SU-DHL-6 (cell line): Measurements from ENCODE around the gene BRSK1.

Experiments
- H2AFZ ChIP-seq: fragments of 200-600 bp; sonication (generic); 2 replicates; pipeline ENCODE4 v1.6.1; 2014; ENCODE audit warnings: low read depth, mild to moderate bottlenecking, moderate library complexity, mixed read lengths, antibody characterized with exemption, low read length; ENCODE audit not compliant: severe bottlenecking
- H3F3A ChIP-seq: fragments of 200-600 bp; shearing (Covaris generic); 2 replicates; pipeline ENCODE4 v1.6.0; 2016; ENCODE audit warnings: antibody characterized with exemption, mild to moderate bottlenecking; ENCODE audit not compliant: insufficient read depth
- H3K27ac ChIP-seq: fragments of 200-600 bp; sonication (generic); 2 replicates; pipeline ENCODE4 v1.5.1; 2016; ENCODE audit warnings: low read depth, mild to moderate bottlenecking, low read length, moderate library complexity, mixed read lengths
- H3K27me3 ChIP-seq: fragments of 200-600 bp; sonication (generic), shearing (Covaris generic); 2 replicates; pipeline ENCODE4 v1.6.0; 2014; ENCODE audit warnings: mild to moderate bottlenecking, low read length
- H3K36me3 ChIP-seq: fragments of 200-600 bp; sonication (generic); 2 replicates; pipeline ENCODE4 v1.6.1; 2014; ENCODE audit warnings: mild to moderate bottlenecking, low read length, mixed read lengths
- H3K4me2 ChIP-seq: fragments of 300-600, 200-600 bp; shearing (Covaris generic), sonication (generic); 2 replicates; pipeline ENCODE4 v1.6.0; 2014; ENCODE audit warnings: low read length, low read depth, mild to moderate bottlenecking; ENCODE audit not compliant: poor library complexity, severe bottlenecking
- H3K4me3 ChIP-seq: fragments of 200-600 bp; sonication (generic); 2 replicates; pipeline ENCODE4 v1.5.1; 2014; ENCODE audit warnings: antibody characterized with exemption, low read length, mild to moderate bottlenecking, mixed read lengths; ENCODE audit not compliant: insufficient read depth, poor library complexity, severe bottlenecking
- H3K79me2 ChIP-seq: fragments of 200-600 bp; sonication (generic); 2 replicates; pipeline ENCODE4 v1.6.1; 2014; ENCODE audit warnings: mild to moderate bottlenecking, low read length, moderate library complexity; ENCODE audit not compliant: insufficient read depth
- H3K9ac ChIP-seq: fragments of 200-600 bp; sonication (generic); 2 replicates; pipeline ENCODE4 v1.7.0; 2014; ENCODE audit warnings: mild to moderate bottlenecking, low read length
- H3K9me2 ChIP-seq: fragments of 200-600 bp; sonication (generic); replicated peaks from 2 replicates; pipeline ENCODE4 v1.6.1; 2014; ENCODE audit warnings: low read length; ENCODE audit not compliant: insufficient read depth
- H3K9me3 ChIP-seq: fragments of 200-600 bp; sonication (generic); 2 replicates; pipeline ENCODE4 v1.6.1; 2014; ENCODE audit warnings: low read length, mixed read lengths; ENCODE audit not compliant: insufficient read depth
- H4K20me1 ChIP-seq: fragments of 200-600 bp; sonication (generic); 2 replicates; pipeline ENCODE4 v1.6.1; 2014; ENCODE audit warnings: low read depth, mild to moderate bottlenecking, antibody characterized with exemption, low read length, moderate library complexity, mixed read lengths
- CTCF ChIP-seq: fragments of 200-600 bp; sonication (generic); IDR thresholded peaks from one replicate; pipeline ENCODE4 v1.5.1; 2017; ENCODE audit warnings: antibody characterized with exemption, mild to moderate bottlenecking, low read length, moderate library complexity; ENCODE audit not compliant: insufficient read depth, poor library complexity, severe bottlenecking
- EZH2phosphoT487 ChIP-seq: fragments of 200-600 bp; sonication (generic), shearing (Covaris generic); conservative IDR thresholded peaks from 2 replicates; pipeline ENCODE4 v1.6.1; 2018; ENCODE audit warnings: mild to moderate bottlenecking, antibody characterized with exemption, low read length, moderate library complexity, mixed read lengths

BRSK1 gene

GRCh38 chr19:55283548-55284377 is at the start of gene BRSK1:
BRSK1 (plus strand) TSS chr19:55283997; CDS start chr19:55284443, 446 bp downstream.
- Histone ChIP-seq H3K4me3 (no peak within 1 kb of the TSS), H3K79me2 (no peaks in the 10 kb centered on the region), H3K9ac (no peak within 1 kb of the TSS), H4K20me1 (no peaks in the 10 kb centered on the region), H3F3A (peaks cover 17% of the 10 kb centered on the region), H2AFZ (no peak within 1 kb of the TSS), H3K9me2 (no peaks in the 10 kb centered on the region), H3K9me3 (no peaks in the 10 kb centered on the region), H3K27me3 (no peaks in the 10 kb centered on the region), H3K27ac (no peak within 1 kb of the TSS), H3K36me3 (no peaks in the 10 kb centered on the region), H3K4me2 (no peak within 1 kb of the TSS)
- TF ChIP-seq CTCF (no peak), EZH2phosphoT487 (no peak)

GRCh38 chr19:55238030-55238429 is 45.8 kb upstream of the BRSK1 start:
- no peaks in the 10 kb centered on the region for H4K20me1 ChIP-seq
- no peaks in the 10 kb centered on the region for H3K9me3 ChIP-seq
- no peak overlapping the region for H3K4me2 ChIP-seq
- no peaks in the 10 kb centered on the region for H3K9me2 ChIP-seq
- no peak for TF ChIP-seq EZH2phosphoT487
- TF ChIP-seq CTCF, result no peak
- no peaks in the 10 kb centered on the region for H3F3A ChIP-seq
- H3K4me3 ChIP-seq, result no peak overlapping the region
- peaks cover 16% of the 10 kb centered on the region for H3K36me3 ChIP-seq
- no peaks in the 10 kb centered on the region for H3K79me2 ChIP-seq
- H3K9ac ChIP-seq, result no peak overlapping the region
- H2AFZ ChIP-seq, result no peak overlapping the region
- H3K27ac ChIP-seq, result no peak overlapping the region
- no peaks in the 10 kb centered on the region for H3K27me3 ChIP-seq

DNA sequence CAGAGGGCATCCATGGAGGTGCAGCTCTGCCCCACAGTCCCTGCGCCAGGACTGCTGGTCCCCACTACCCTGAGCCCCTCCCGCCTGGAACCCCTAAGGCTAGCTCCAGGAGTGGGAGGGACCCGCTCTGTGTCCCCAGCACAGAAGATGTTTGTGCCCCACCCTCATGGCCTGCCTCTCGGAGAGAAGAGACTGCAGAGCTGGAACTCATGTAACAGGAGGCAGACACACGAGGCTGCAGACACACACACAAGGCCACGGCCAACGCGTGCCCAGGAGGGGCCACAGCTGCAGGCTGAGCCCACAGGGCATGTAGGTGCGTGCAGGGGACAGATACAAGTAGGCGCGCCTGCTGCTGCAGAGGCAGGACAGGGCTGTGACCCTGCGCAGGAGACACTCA is 44.8 kb upstream of the BRSK1 start:
- H3K36me3 ChIP-seq, result peaks cover 11% of the 10 kb centered on the region
- no peaks in the 10 kb centered on the region for H3K9me2 ChIP-seq
- no peak overlapping the region for H2AFZ ChIP-seq
- no peak overlapping the region for H3K4me3 ChIP-seq
- H3K9me3 ChIP-seq, result no peaks in the 10 kb centered on the region
- no peak overlapping the region for H3K4me2 ChIP-seq
- H3K9ac ChIP-seq, result no peak overlapping the region
- TF ChIP-seq CTCF, result no peak
- no peak for TF ChIP-seq EZH2phosphoT487
- no peaks in the 10 kb centered on the region for H3K27me3 ChIP-seq
- H4K20me1 ChIP-seq, result no peaks in the 10 kb centered on the region
- H3K79me2 ChIP-seq, result no peaks in the 10 kb centered on the region
- H3K27ac ChIP-seq, result no peak overlapping the region
- H3F3A ChIP-seq, result no peaks in the 10 kb centered on the region
